ENCODE results near the gene MYF5.

GRCh38 chr12:80708259-80708974 is 8.3 kb upstream of the MYF5 start:
- TF ChIP-seq NFIC (IDR thresholded peaks at IDR 0.05; ENCODE audit: borderline replicate concordance) (no peak), TEAD4 (IDR thresholded peaks at IDR 0.05; ENCODE audit: borderline replicate concordance, insufficient read depth) (no peak), MAX (IDR thresholded peaks at IDR 0.05; ENCODE audit: low read depth) (no peak), NRF1 (IDR thresholded peaks at IDR 0.05; ENCODE audit: low read depth, low read length) (no peak), CTCF (IDR thresholded peaks at IDR 0.05) (no peak), FOSL2 (IDR thresholded peaks at IDR 0.05; ENCODE audit: borderline replicate concordance, low read depth) (no peak), EP300 (IDR thresholded peaks at IDR 0.05; ENCODE audit: borderline replicate concordance in 1 of 2, low read depth in 1 of 2, low read length in 1 of 2) (no peak), RFX5 (IDR thresholded peaks at IDR 0.05; ENCODE audit: low read length) (no peak)
